Endothelial cell of umbilical vein (primary cell): ENCODE measurements around the gene SWT1.

Experiments used
- CTCF ChIP-seq, 2 donors: IDR thresholded peaks; 1 replicate in 1 of 2; 2 replicates in 1 of 2; pipeline ENCODE4 v1.5.1; 2011; ENCODE audit warnings: low read length in 2 of 2, mild to moderate bottlenecking in 2 of 2, moderate library complexity in 2 of 2, control low read depth in 1 of 2, inconsistent platforms in 1 of 2, low read depth in 1 of 2; ENCODE audit not compliant: insufficient read depth in 1 of 2; ENCODE audit errors: extremely low read depth in 1 of 2
- EZH2 ChIP-seq: IDR thresholded peaks from 2 replicates; pipeline ENCODE4 v1.6.1; 2012; ENCODE audit warnings: borderline replicate concordance, low read depth, mild to moderate bottlenecking, moderate library complexity, low read length, inconsistent platforms; ENCODE audit not compliant: severe bottlenecking
- FOS ChIP-seq: IDR thresholded peaks from 2 replicates; pipeline ENCODE4 v1.6.1; 2011; ENCODE audit warnings: mild to moderate bottlenecking, low read length, moderate library complexity, borderline replicate concordance; ENCODE audit not compliant: insufficient read depth
- JUN ChIP-seq: IDR thresholded peaks from 2 replicates; pipeline ENCODE4 v1.6.1; 2011; ENCODE audit warnings: borderline replicate concordance, low read depth; ENCODE audit not compliant: insufficient read length, insufficient read depth
- MYC ChIP-seq: IDR thresholded peaks from one replicate; pipeline ENCODE4 v1.6.1; 2011; ENCODE audit warnings: mild to moderate bottlenecking, low read depth, low read length
- POLR2A ChIP-seq: IDR thresholded peaks from 2 replicates; pipeline ENCODE4 v1.6.1; 2012; ENCODE audit warnings: low read depth, mild to moderate bottlenecking, control low read depth, low read length
- POLR2AphosphoS5 ChIP-seq: IDR thresholded peaks from 2 replicates; pipeline ENCODE4 v1.6.1; 2012; ENCODE audit warnings: low read depth, mild to moderate bottlenecking, control low read depth, low read length, moderate library complexity; ENCODE audit not compliant: insufficient read depth
- TF ChIP-seq, protein P1 (sequence below): IDR thresholded peaks from 2 replicates; pipeline ENCODE4 v1.6.1; 2011; ENCODE audit not compliant: insufficient read depth, insufficient read length

DNA sequence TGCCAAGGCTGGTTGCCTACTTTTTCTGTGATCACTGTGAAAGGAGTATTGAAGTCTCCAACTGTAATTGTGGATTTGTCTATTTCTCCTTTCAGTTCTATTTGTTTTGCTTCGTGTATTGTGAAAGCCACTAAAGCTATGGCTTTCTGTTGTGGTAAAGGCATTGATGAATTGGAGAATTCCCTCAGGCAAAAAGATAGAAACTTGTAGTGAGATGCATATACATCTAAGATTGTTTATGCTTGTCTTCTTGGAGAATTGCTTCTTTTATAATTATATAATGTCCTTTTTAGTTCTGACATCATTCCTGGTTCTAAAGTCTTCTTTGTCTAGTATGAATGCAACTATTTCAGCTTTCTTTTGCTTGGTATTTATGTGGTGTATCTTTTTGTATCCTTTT, 36.8 kb downstream of the SWT1 start:
- TF ChIP-seq CTCF (IDR thresholded peaks at IDR 0.05; ENCODE audit: extremely low read depth in 1 of 2, insufficient read depth in 1 of 2, low read depth in 1 of 2, low read length in 2 of 2) (no peak), POLR2AphosphoS5 (no peak), EZH2 (no peak), MYC (no peak), POLR2A (no peak), FOS (no peak), JUN (no peak)
- TF ChIP-seq, protein P1, sequence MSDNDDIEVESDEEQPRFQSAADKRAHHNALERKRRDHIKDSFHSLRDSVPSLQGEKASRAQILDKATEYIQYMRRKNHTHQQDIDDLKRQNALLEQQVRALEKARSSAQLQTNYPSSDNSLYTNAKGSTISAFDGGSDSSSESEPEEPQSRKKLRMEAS = no peak
